ENCODE measurements around the gene FKBP10.

Gene FKBP10

DNA sequence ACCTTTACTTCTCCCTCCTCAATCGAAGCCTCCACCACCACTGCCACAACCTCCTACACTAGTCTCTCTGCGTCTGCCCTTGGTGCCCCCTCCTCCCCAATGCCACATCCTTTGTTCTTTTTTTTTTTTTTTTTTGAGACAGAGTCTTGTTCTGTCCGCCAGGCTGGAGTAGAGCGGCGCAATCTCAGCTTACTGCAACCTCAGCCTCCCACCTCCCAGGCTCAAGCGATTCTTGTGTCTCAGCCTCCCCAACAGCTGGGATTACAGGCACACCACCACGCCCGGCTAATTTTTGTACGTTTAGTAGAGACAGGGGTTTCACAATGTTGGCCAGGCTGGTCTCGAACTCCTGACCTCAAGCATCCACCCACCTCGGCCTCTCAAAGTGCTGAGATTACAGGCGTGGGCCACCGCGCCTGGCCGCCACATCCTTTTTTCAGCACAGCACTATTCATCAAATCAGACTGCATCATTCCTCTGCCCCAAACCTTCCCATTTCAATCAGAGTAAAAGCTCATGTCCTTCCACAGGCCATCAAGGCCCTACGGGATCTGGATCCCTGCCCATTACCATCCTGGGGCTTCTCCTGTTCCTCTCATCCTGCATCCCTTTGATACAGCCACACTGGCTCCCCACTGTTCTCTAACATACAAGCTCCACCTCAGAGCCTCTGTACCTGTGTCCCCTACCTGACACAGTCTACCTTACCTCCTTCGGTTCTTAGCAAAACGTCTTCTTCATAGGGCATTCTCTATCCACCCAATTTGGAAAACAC lies 50.5 kb downstream of the FKBP10 start:
- H3K79me1 ChIP-seq (replicated peaks; ENCODE audit: low read length, poor library complexity, severe bottlenecking): peaks cover 15% of the 10 kb centered on the region
- H3K18ac ChIP-seq (ENCODE audit: low read depth in 1 of 2, low read length in 2 of 2): no peak overlapping the region
- H3K14ac ChIP-seq (ENCODE audit: low read length in 2 of 2): no peak overlapping the region
- no peak overlapping the region for H2BK5ac ChIP-seq (ENCODE audit: low read depth, low read length, poor library complexity, severe bottlenecking)
- no peak overlapping the region for H2BK12ac ChIP-seq (ENCODE audit: low read length in 2 of 2)
- no peak overlapping the region for H3K27ac ChIP-seq (ENCODE audit: low read length, poor library complexity, severe bottlenecking)
- H3K4me2 ChIP-seq (ENCODE audit: low read length, poor library complexity, severe bottlenecking): peak overlapping the region; percentile 14
- peak overlapping the region in 1 of 2 experiments; percentile 94 for H3K4me3 ChIP-seq (ENCODE audit: insufficient read depth in 1 of 2, low read depth in 1 of 2, low read length in 2 of 2)
- H2AFZ ChIP-seq (ENCODE audit: low read depth, low read length): no peak overlapping the region
- H3K4me1 ChIP-seq (ENCODE audit: control insufficient read depth, insufficient read depth, low read depth, low read length): peaks cover 9% of the 10 kb centered on the region
- DNase-seq: no peak
- H3K4ac ChIP-seq (ENCODE audit: low read depth in 1 of 2, low read length in 2 of 2): no peak overlapping the region
- H2BK15ac ChIP-seq (ENCODE audit: low read depth, poor library complexity, severe bottlenecking): no peak overlapping the region
- H3K36me3 ChIP-seq (ENCODE audit: control insufficient read depth in 1 of 2, insufficient read depth in 2 of 2, low read depth in 1 of 2, low read length in 2 of 2): peaks cover 9 to 16% of the 10 kb centered on the region in 2 experiments
- H4K8ac ChIP-seq (ENCODE audit: low read length): no peak overlapping the region
- peak overlapping the region; percentile 52 for H2AK5ac ChIP-seq (ENCODE audit: low read length, severe bottlenecking)
- H3K9ac ChIP-seq (ENCODE audit: low read length): peak overlapping the region; percentile 97
- no peak overlapping the region for H4K91ac ChIP-seq (ENCODE audit: low read length)
- no peak overlapping the region for H3K23ac ChIP-seq (ENCODE audit: low read length in 2 of 2)
- H3K27me3 ChIP-seq (ENCODE audit: control insufficient read depth in 1 of 2, insufficient read depth in 1 of 2, low read length in 2 of 2): no peaks in the 10 kb centered on the region
- H2BK120ac ChIP-seq (ENCODE audit: low read depth, low read length): no peak overlapping the region
- no peaks in the 10 kb centered on the region for H3K9me3 ChIP-seq (ENCODE audit: control insufficient read depth, low read length)
- WGBS: 81% methylated on average over 18 of the region's 18 CpGs

DNA sequence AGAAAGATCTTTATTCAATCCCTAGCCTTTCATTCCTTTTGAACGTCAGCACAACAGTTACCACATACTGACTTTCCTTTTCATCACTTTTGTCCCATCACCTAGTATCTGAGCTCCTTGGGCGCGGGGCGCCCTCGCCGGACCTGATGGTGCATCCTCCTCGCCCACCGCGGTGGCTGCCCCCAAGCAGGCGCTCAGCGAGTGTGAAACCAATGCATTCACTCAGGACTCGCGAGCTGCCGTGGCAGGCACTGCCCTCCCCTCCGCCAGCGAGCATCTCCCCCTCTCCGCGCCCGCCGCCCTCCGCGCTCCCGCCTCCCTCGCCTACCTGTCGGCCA lies 51.7 kb downstream of the FKBP10 start:
- DNase-seq: no peak
- Histone ChIP-seq H3K27me3 (ENCODE audit: control insufficient read depth in 1 of 2, insufficient read depth in 1 of 2, low read length in 2 of 2) (no peaks in the 10 kb centered on the region), H3K14ac (ENCODE audit: low read length in 2 of 2) (peak overlapping the region in 1 of 2 experiments; percentile 84), H3K4me3 (ENCODE audit: insufficient read depth in 1 of 2, low read depth in 1 of 2, low read length in 2 of 2) (peak overlapping the region; percentile 81 to 94), H2BK120ac (ENCODE audit: low read depth, low read length) (no peak overlapping the region), H3K4ac (ENCODE audit: low read depth in 1 of 2, low read length in 2 of 2) (peak overlapping the region in 1 of 2 experiments; percentile 70), H2BK15ac (ENCODE audit: low read depth, poor library complexity, severe bottlenecking) (no peak overlapping the region), H3K4me2 (ENCODE audit: low read length, poor library complexity, severe bottlenecking) (peak overlapping the region; percentile 56), H3K9ac (ENCODE audit: low read length) (peak overlapping the region; percentile 97), H3K27ac (ENCODE audit: low read length, poor library complexity, severe bottlenecking) (no peak overlapping the region), H3K4me1 (ENCODE audit: control insufficient read depth, insufficient read depth, low read depth, low read length) (peaks cover 9% of the 10 kb centered on the region), H2AFZ (ENCODE audit: low read depth, low read length) (peak overlapping the region; percentile 87), H2BK5ac (ENCODE audit: low read depth, low read length, poor library complexity, severe bottlenecking) (no peak overlapping the region), H4K91ac (ENCODE audit: low read length) (no peak overlapping the region), H2AK5ac (ENCODE audit: low read length, severe bottlenecking) (no peak overlapping the region), H4K8ac (ENCODE audit: low read length) (peak overlapping the region; percentile 78), H3K36me3 (ENCODE audit: control insufficient read depth in 1 of 2, insufficient read depth in 2 of 2, low read depth in 1 of 2, low read length in 2 of 2) (peaks cover 11 to 27% of the 10 kb centered on the region in 2 experiments), H3K79me1 (replicated peaks; ENCODE audit: low read length, poor library complexity, severe bottlenecking) (peaks cover 12% of the 10 kb centered on the region), H3K23ac (ENCODE audit: low read length in 2 of 2) (no peak overlapping the region), H3K18ac (ENCODE audit: low read depth in 1 of 2, low read length in 2 of 2) (peak overlapping the region; percentile 76 to 93), H2BK12ac (ENCODE audit: low read length in 2 of 2) (peak overlapping the region in 1 of 2 experiments; percentile 58), H3K9me3 (ENCODE audit: control insufficient read depth, low read length) (no peaks in the 10 kb centered on the region)
- WGBS: under 1% methylated on average over 25 of the region's 25 CpGs

DNA sequence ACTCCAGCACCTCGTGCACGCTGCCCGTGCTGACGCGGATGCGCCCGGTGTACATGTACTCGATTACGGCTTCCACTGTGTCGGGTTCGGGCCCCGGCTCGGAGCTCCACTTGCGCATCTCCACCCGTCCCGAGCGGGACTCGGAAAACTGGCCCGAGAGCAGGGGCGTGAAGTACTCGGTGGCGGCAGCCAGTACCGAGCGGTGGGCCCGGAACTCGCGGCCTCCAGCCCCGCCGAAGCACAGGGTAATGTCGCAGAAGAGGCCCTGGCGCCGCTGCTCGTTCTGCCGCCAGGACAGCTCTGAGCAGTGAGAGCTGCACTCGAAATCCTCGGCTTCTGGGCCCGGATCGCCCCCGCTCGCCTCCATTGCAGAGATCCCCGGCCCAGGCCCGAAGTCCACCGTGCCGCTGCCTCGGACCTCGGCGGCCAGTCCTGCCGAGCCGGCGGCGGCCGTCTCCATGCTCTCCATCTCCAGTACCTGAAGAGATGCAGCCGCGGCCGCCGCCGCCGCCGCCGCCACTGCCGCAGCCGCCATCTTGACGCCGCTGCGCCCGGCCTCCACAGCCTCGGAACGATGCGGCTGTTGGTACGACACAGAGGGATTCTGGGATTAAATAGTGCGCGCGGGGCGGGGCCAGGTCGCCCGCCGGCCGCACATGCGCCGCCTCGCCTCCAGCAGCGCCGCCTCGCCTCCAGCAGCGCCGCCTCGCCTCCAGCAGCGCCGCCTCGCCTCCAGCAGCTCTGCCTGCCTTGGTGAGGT lies 52.2 kb downstream of the FKBP10 start, which contains the start of gene KLHL11:
TSS of gene KLHL11 (minus strand) at position 588 of the 760 bp plus-strand sequence. CDS start at position 535, 53 bp downstream.
- H3K18ac ChIP-seq (ENCODE audit: low read depth in 1 of 2, low read length in 2 of 2): peak within 1 kb of the TSS; percentile 76 to 93
- peak within 1 kb of the TSS; percentile 85 for H2BK5ac ChIP-seq (ENCODE audit: low read depth, low read length, poor library complexity, severe bottlenecking)
- H3K79me1 ChIP-seq (replicated peaks; ENCODE audit: low read length, poor library complexity, severe bottlenecking): peaks cover 11% of the 10 kb centered on the region
- H3K14ac ChIP-seq (ENCODE audit: low read length in 2 of 2): peak within 1 kb of the TSS in 1 of 2 experiments; percentile 84
- peak; percentile 92 for DNase-seq
- peak within 1 kb of the TSS; percentile 20 to 97 for H3K23ac ChIP-seq (ENCODE audit: low read length in 2 of 2)
- H4K91ac ChIP-seq (ENCODE audit: low read length): peak within 1 kb of the TSS; percentile 4
- peak within 1 kb of the TSS; percentile 93 for H2BK15ac ChIP-seq (ENCODE audit: low read depth, poor library complexity, severe bottlenecking)
- H3K4me3 ChIP-seq (ENCODE audit: insufficient read depth in 1 of 2, low read depth in 1 of 2, low read length in 2 of 2): peak within 1 kb of the TSS; percentile 81 to 94
- no peak within 1 kb of the TSS for H2AK5ac ChIP-seq (ENCODE audit: low read length, severe bottlenecking)
- peak within 1 kb of the TSS; percentile 97 for H3K9ac ChIP-seq (ENCODE audit: low read length)
- H2BK12ac ChIP-seq (ENCODE audit: low read length in 2 of 2): peak within 1 kb of the TSS in 1 of 2 experiments; percentile 58
- peak within 1 kb of the TSS; percentile 81 for H2BK120ac ChIP-seq (ENCODE audit: low read depth, low read length)
- H3K4me1 ChIP-seq (ENCODE audit: control insufficient read depth, insufficient read depth, low read depth, low read length): peaks cover 9% of the 10 kb centered on the region
- no peaks in the 10 kb centered on the region for H3K9me3 ChIP-seq (ENCODE audit: control insufficient read depth, low read length)
- under 1% methylated on average over 89 of the region's 90 CpGs for WGBS
- H3K27me3 ChIP-seq (ENCODE audit: control insufficient read depth in 1 of 2, insufficient read depth in 1 of 2, low read length in 2 of 2): no peaks in the 10 kb centered on the region
- H4K8ac ChIP-seq (ENCODE audit: low read length): peak within 1 kb of the TSS; percentile 94
- H2AFZ ChIP-seq (ENCODE audit: low read depth, low read length): peak within 1 kb of the TSS; percentile 87
- H3K36me3 ChIP-seq (ENCODE audit: control insufficient read depth in 1 of 2, insufficient read depth in 2 of 2, low read depth in 1 of 2, low read length in 2 of 2): peaks cover 17 to 32% of the 10 kb centered on the region in 2 experiments
- H3K27ac ChIP-seq (ENCODE audit: low read length, poor library complexity, severe bottlenecking): peak within 1 kb of the TSS; percentile 82
- peak within 1 kb of the TSS; percentile 70 to 80 for H3K4ac ChIP-seq (ENCODE audit: low read depth in 1 of 2, low read length in 2 of 2)
- H3K4me2 ChIP-seq (ENCODE audit: low read length, poor library complexity, severe bottlenecking): peak within 1 kb of the TSS; percentile 60

DNA sequence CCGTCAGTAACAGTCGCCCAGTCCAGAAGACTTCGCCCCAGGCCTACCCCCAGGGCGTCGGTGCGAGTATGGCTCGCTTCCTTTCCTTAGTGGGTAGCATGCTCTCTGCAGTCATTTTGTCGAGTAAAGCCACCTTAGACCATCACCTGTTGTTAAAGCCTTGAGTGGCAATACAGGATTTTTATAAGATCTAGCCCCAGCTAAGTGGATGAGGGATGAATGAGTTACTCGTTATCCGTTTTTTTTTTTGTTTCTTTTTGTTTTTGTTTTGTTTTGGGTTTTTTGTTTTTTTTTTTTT lies 52.7 kb downstream of the FKBP10 start:
- peak overlapping the region; percentile 14 to 94 for H3K4me3 ChIP-seq (ENCODE audit: insufficient read depth in 1 of 2, low read depth in 1 of 2, low read length in 2 of 2)
- peak overlapping the region in 1 of 2 experiments; percentile 67 for H3K4ac ChIP-seq (ENCODE audit: low read depth in 1 of 2, low read length in 2 of 2)
- peak overlapping the region; percentile 60 for H3K4me2 ChIP-seq (ENCODE audit: low read length, poor library complexity, severe bottlenecking)
- H3K9ac ChIP-seq (ENCODE audit: low read length): peak overlapping the region; percentile 97
- peak overlapping the region; percentile 77 for H3K27ac ChIP-seq (ENCODE audit: low read length, poor library complexity, severe bottlenecking)
- H3K14ac ChIP-seq (ENCODE audit: low read length in 2 of 2): no peak overlapping the region
- no peak overlapping the region for H2BK5ac ChIP-seq (ENCODE audit: low read depth, low read length, poor library complexity, severe bottlenecking)
- no peaks in the 10 kb centered on the region for H3K9me3 ChIP-seq (ENCODE audit: control insufficient read depth, low read length)
- no peak overlapping the region for H2BK12ac ChIP-seq (ENCODE audit: low read length in 2 of 2)
- H3K36me3 ChIP-seq (ENCODE audit: control insufficient read depth in 1 of 2, insufficient read depth in 2 of 2, low read depth in 1 of 2, low read length in 2 of 2): peaks cover 22 to 38% of the 10 kb centered on the region in 2 experiments
- H4K91ac ChIP-seq (ENCODE audit: low read length): no peak overlapping the region
- H2AFZ ChIP-seq (ENCODE audit: low read depth, low read length): no peak overlapping the region
- H3K23ac ChIP-seq (ENCODE audit: low read length in 2 of 2): no peak overlapping the region
- no peak overlapping the region for H2AK5ac ChIP-seq (ENCODE audit: low read length, severe bottlenecking)
- H3K4me1 ChIP-seq (ENCODE audit: control insufficient read depth, insufficient read depth, low read depth, low read length): peaks cover 9% of the 10 kb centered on the region
- no peak overlapping the region for H2BK15ac ChIP-seq (ENCODE audit: low read depth, poor library complexity, severe bottlenecking)
- H3K27me3 ChIP-seq (ENCODE audit: control insufficient read depth in 1 of 2, insufficient read depth in 1 of 2, low read length in 2 of 2): no peaks in the 10 kb centered on the region
- H3K18ac ChIP-seq (ENCODE audit: low read depth in 1 of 2, low read length in 2 of 2): no peak overlapping the region
- WGBS: 4% methylated on average over 9 of the region's 10 CpGs
- DNase-seq: no peak
- peaks cover 10% of the 10 kb centered on the region for H3K79me1 ChIP-seq (replicated peaks; ENCODE audit: low read length, poor library complexity, severe bottlenecking)
- peak overlapping the region; percentile 94 for H4K8ac ChIP-seq (ENCODE audit: low read length)
- no peak overlapping the region for H2BK120ac ChIP-seq (ENCODE audit: low read depth, low read length)
